ENCODE measurements around the gene NPAS3.

DNA sequence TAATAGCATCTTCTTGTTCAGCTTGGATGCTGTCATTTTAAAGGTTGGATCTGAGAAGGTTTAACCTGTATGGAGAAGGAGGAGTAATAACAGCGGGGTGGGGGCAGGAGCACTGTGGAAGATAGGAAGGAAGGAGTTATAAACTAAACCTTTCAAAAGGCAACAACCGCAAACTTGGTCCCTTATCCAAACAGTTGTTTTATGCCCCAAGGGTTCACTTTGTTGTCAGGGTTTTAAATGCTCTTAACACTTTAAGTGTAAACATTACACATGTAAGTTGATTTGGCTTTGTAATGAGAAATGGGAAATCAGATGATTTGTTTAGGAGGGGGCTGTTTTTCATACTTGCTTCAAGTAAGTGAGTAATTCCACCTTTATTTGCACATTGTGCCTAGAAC is 3.0 kb downstream of the NPAS3 start:
- TF ChIP-seq, protein P1, sequence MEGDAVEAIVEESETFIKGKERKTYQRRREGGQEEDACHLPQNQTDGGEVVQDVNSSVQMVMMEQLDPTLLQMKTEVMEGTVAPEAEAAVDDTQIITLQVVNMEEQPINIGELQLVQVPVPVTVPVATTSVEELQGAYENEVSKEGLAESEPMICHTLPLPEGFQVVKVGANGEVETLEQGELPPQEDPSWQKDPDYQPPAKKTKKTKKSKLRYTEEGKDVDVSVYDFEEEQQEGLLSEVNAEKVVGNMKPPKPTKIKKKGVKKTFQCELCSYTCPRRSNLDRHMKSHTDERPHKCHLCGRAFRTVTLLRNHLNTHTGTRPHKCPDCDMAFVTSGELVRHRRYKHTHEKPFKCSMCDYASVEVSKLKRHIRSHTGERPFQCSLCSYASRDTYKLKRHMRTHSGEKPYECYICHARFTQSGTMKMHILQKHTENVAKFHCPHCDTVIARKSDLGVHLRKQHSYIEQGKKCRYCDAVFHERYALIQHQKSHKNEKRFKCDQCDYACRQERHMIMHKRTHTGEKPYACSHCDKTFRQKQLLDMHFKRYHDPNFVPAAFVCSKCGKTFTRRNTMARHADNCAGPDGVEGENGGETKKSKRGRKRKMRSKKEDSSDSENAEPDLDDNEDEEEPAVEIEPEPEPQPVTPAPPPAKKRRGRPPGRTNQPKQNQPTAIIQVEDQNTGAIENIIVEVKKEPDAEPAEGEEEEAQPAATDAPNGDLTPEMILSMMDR (IDR thresholded peaks at IDR 0.05; ENCODE audit: borderline replicate concordance, extremely low read depth, low read length, poor library complexity, severe bottlenecking) = no peak
- TF ChIP-seq EZH2 (IDR thresholded peaks at IDR 0.05; ENCODE audit: borderline replicate concordance, low read depth, low read length, severe bottlenecking) = no peak

Data from DND-41 (cell line).